ENCODE data around the gene LKAAEAR1.

The LKAAEAR1 gene

DNA sequence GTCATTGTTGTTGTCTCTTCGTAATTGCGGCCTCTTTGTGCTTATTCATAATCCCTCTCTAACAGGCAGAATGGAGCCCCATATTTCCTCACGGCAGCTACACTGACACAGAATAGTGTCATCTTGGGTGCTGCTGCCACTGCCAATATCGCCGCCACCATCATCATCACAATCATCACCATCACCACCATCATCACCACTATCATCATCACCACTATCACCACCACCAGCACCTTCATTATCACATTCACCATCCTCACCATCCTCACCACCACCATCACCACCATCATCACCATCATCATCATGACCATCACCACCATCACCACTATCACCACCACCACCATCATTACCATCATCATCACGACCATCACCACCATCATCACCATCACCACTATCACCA lies 12.3 kb upstream of the LKAAEAR1 start (continued):
- TF ChIP-seq, protein P1, sequence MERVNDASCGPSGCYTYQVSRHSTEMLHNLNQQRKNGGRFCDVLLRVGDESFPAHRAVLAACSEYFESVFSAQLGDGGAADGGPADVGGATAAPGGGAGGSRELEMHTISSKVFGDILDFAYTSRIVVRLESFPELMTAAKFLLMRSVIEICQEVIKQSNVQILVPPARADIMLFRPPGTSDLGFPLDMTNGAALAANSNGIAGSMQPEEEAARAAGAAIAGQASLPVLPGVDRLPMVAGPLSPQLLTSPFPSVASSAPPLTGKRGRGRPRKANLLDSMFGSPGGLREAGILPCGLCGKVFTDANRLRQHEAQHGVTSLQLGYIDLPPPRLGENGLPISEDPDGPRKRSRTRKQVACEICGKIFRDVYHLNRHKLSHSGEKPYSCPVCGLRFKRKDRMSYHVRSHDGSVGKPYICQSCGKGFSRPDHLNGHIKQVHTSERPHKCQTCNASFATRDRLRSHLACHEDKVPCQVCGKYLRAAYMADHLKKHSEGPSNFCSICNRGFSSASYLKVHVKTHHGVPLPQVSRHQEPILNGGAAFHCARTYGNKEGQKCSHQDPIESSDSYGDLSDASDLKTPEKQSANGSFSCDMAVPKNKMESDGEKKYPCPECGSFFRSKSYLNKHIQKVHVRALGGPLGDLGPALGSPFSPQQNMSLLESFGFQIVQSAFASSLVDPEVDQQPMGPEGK (CRISPR knock-in tag; IDR thresholded peaks at IDR 0.05; ENCODE audit: borderline replicate concordance) = no peak
- no peak for TF ChIP-seq BACH2 (CRISPR knock-in tag; IDR thresholded peaks at IDR 0.05; ENCODE audit: borderline replicate concordance)

DNA sequence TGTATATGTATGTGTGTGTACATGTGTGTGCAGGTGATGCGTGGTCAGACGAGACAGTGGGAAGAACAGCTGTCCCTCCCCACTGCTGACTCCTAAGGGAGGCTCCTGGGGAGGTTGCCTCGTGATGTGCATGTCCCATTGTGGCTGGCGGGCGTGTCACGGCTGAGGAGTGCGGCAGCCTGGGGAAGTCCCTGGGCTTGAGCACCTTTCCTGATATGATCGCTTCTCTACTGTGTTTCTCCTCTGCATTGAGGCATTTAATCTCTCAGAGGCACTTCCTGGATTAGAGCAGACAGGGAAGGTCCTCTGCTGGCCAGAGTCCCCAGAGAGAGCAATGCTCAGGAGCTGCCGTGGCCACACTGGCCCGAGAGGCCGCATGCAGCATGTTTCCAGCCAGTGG lies 11.7 kb upstream of the LKAAEAR1 start:
- no peak for TF ChIP-seq GLIS3 (CRISPR knock-in tag; IDR thresholded peaks at IDR 0.05)
- no peak for TF ChIP-seq CSDC2 (CRISPR knock-in tag; IDR thresholded peaks at IDR 0.05)
- TF ChIP-seq ESRRG (CRISPR knock-in tag; IDR thresholded peaks at IDR 0.05) = no peak
- no peak for TF ChIP-seq ISL1 (CRISPR knock-in tag; IDR thresholded peaks at IDR 0.05)
- TF ChIP-seq, protein P1 (CRISPR knock-in tag; IDR thresholded peaks at IDR 0.05; ENCODE audit: borderline replicate concordance) = no peak
- no peak for TF ChIP-seq ZNF8 (CRISPR knock-in tag; IDR thresholded peaks at IDR 0.05)
- TF ChIP-seq, protein P2, sequence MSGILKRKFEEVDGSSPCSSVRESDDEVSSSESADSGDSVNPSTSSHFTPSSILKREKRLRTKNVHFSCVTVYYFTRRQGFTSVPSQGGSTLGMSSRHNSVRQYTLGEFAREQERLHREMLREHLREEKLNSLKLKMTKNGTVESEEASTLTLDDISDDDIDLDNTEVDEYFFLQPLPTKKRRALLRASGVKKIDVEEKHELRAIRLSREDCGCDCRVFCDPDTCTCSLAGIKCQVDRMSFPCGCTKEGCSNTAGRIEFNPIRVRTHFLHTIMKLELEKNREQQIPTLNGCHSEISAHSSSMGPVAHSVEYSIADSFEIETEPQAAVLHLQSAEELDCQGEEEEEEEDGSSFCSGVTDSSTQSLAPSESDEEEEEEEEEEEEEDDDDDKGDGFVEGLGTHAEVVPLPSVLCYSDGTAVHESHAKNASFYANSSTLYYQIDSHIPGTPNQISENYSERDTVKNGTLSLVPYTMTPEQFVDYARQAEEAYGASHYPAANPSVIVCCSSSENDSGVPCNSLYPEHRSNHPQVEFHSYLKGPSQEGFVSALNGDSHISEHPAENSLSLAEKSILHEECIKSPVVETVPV (CRISPR knock-in tag; IDR thresholded peaks at IDR 0.05) = no peak
- no peak for TF ChIP-seq POU6F1 (CRISPR knock-in tag; IDR thresholded peaks at IDR 0.05; ENCODE audit: borderline replicate concordance, low read depth)
- no peak for TF ChIP-seq ZC3H10 (CRISPR knock-in tag; IDR thresholded peaks at IDR 0.05)
- TF ChIP-seq ARNTL (CRISPR knock-in tag; IDR thresholded peaks at IDR 0.05; ENCODE audit: borderline replicate concordance, low read depth) = no peak
- TF ChIP-seq TSHZ2 (CRISPR knock-in tag; IDR thresholded peaks at IDR 0.05) = no peak
- no peak for TF ChIP-seq RARB (CRISPR knock-in tag; IDR thresholded peaks at IDR 0.05)
- no peak for TF ChIP-seq TOX (CRISPR knock-in tag; IDR thresholded peaks at IDR 0.05; ENCODE audit: borderline replicate concordance)
- TF ChIP-seq ZFP3 (CRISPR knock-in tag; IDR thresholded peaks at IDR 0.05) = no peak
- no peak for TF ChIP-seq OSR1 (CRISPR knock-in tag; IDR thresholded peaks at IDR 0.05)
- no peak for TF ChIP-seq ZFP30 (CRISPR knock-in tag; IDR thresholded peaks at IDR 0.05)
- no peak for TF ChIP-seq ZNF70 (CRISPR knock-in tag; IDR thresholded peaks at IDR 0.05)
- no peak for TF ChIP-seq PPARA (CRISPR knock-in tag; IDR thresholded peaks at IDR 0.05; ENCODE audit: borderline replicate concordance)
- no peak for ATAC-seq

DNA sequence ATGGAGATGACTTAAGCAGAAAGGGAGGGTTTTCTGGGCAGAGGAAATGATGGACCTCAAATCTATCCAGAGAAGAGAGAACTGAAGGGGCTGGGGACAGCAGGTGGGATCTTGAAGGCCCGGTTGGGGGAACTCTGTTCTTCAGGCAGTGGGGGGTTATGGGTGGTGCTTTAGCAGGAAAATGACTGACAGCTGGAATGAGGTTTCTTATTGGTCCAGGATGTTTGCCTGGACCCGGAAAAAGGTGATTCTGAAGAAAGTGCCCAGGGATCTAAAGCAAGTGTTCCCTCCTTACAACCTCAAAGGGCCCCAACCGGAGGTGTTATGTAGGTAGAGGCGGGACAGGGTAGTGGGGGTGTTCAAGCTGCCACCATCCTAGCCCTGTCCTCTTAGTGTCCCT lies 11.3 kb upstream of the LKAAEAR1 start:
- no peak for ATAC-seq
- TF ChIP-seq TCF4 (CRISPR knock-in tag; IDR thresholded peaks at IDR 0.05; ENCODE audit: borderline replicate concordance) (no peak), ZFP30 (CRISPR knock-in tag; IDR thresholded peaks at IDR 0.05) (no peak), ESRRG (CRISPR knock-in tag; IDR thresholded peaks at IDR 0.05) (no peak), ZNF565 (CRISPR knock-in tag; conservative IDR thresholded peaks at IDR 0.05; ENCODE audit: low read depth) (no peak), ISL1 (CRISPR knock-in tag; IDR thresholded peaks at IDR 0.05) (no peak), ARNTL (CRISPR knock-in tag; IDR thresholded peaks at IDR 0.05; ENCODE audit: borderline replicate concordance, low read depth) (no peak), SNAI2 (CRISPR knock-in tag; IDR thresholded peaks at IDR 0.05) (no peak)

All from SK-N-SH treated with all-trans-retinoic acid at 6 μM for 48 hours (cell line).